PFSK-1 (cell line): ENCODE results near the gene PEAK1.

ENCODE experiments used
- REST ChIP-seq, 2 experiments: IDR thresholded peaks; 2 replicates each; pipeline versions ENCODE4 v1.6.1 to v1.8.0; 2011 to 2012; ENCODE audit warnings: low read depth in 2 of 2, low read length in 2 of 2, control low read depth in 1 of 2, inconsistent platforms in 1 of 2, mild to moderate bottlenecking in 1 of 2, moderate library complexity in 1 of 2; ENCODE audit not compliant: insufficient read depth in 1 of 2
- TAF1 ChIP-seq: IDR thresholded peaks from 2 replicates; pipeline ENCODE4 v1.6.1; 2012; ENCODE audit warnings: low read length, control low read depth, borderline replicate concordance; ENCODE audit not compliant: insufficient read depth

- no peak for TF ChIP-seq TAF1
- no peak for TF ChIP-seq REST (IDR thresholded peaks at IDR 0.05; ENCODE audit: insufficient read depth in 1 of 2, low read depth in 2 of 2, low read length in 2 of 2)
These were observed 123.0 kb downstream of the PEAK1 start for GRCh38 chr15:77296773-77297337.
